GM20431 (cell line): ENCODE results near the gene SYT17.

ENCODE experiments used
- in situ Hi-C: fragments of 300-500 bp; cut with MseI, MboI; formaldehyde crosslinking; loops from one replicate; pipeline ENCODE4 v1.15.0; 2020; ENCODE audit warnings: low sequenced_read_pairs; ENCODE audit not compliant: unreplicated experiment

The SYT17 gene

DNA sequence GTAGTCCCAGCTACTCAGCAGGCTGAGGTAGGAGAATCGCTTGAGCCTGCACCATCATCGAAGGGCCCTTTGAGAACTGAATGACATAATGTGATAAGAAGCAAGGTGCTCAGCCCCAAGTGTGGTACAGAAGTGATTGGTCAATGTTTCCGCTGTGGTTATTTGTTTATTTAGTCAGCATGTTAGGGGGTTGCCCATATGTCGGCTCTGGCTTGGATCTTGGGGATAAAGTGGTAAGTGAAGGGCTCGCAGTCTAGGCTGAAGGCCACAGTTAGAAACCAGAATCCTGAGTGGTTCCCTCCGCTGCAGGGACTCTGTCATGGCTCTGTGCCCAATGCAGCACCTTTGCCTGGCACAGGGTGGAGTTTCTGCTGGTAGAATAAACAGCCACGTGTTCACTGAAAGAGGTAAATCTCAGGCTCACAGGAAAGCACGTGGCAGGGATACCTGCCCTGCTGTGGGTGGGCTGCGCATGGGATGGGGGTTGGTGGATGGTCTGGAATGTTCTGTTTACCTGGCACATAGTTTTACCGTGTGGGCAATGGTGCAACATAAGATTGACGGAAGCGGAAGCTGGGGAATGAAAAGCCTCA is 35.4 kb downstream of the SYT17 start:
- in situ Hi-C loops: no loop called here

DNA sequence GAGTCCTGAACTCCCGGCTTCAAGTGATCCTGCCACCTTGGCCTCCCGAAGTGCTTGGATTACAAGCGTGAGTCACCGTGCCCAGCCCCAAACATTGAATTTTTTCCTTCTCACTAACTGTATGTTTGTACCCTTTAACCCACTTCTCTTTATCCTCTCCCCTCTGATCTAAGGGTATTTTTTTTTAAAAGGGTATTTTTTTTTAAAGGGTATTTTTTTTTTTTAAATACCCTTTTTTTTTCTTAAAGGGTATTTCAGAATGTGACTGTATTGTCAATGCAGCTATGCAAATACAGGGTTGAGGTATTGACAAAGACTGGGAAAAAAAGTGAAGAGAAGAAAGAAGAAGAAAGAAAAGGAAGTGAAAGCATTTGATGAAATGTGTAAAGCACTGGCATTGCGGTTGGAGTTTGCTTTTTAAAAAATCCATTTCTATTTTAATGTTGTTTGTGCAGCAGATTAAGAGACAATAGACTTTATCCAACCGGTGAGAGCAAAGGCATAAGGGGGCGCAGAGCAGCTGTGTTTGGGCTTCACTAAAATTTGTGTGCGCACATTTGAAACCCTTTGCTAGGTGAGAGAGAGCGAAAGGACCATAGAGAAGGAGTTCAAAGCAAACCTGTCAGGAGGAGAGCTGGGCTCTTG is 42.4 kb downstream of the SYT17 start:
- in situ Hi-C loops: no loop called here

- in situ Hi-C loops: no loop called here
Measured at GRCh38 chr16:19210968-19211367, 42.9 kb downstream of the SYT17 start.

DNA sequence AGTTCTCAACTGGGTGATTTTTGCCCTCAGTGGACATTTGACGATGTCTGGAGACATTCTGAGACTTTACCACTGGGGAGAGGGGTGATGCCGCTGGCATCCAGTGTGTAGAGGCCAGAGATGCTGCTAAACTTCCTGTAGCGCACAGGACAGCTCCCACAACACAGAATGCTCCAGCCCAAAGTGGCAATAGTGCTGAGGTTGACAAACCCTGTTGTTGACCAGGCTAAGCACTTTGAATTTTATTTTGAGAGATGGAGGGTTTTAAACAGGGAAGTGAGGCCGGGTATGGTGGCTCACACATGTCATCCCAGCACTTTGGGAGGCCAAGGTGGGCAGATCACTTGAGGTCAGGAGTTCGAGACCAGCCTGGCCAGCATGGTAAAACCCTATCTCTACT is 44.0 kb downstream of the SYT17 start:
- in situ Hi-C loops: no loop called here

- in situ Hi-C loops: no loop called here
Measured at GRCh38 chr16:19213885-19214284, 45.8 kb downstream of the SYT17 start.

DNA sequence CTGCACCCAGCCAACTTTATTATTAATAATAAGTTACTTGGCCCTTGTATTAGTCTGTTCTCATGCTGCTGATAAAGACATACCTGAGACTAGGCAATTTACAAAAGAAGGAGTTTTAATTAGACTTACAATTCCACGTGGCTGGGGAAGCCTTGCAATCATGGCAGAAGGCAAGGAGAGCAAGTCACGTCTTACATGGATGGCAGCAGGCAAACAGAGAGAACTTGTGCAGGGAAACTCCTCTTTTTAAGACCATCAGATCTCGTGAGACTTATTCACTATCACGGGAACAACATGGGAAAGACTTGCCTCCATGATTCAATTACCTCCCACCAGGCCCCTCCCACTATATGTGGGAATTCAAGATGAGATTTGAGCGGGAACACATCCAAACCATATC is 47.7 kb downstream of the SYT17 start:
- in situ Hi-C loops: no loop called here

GRCh38 chr16:19218581-19218980 is 50.5 kb downstream of the SYT17 start:
- in situ Hi-C loops: no loop called here

DNA sequence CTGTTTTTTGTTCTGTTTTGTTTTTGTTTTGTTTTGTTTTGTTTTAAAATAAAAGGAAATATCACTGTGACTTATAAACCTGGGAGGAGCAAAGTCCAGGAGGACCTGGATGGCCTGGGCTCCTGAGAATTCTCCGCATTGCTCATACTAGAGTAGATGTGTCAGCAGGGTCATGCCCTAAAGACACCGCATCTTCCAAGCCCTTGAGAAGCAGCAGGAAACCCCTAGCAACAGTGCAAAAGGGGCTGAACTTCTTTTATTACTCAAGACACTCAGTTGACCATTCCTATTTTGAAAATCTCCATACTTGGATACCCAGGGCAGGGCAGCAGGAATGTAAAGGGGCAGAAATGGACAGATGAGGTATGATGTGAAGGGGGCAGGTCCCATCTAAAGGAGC is 51.8 kb downstream of the SYT17 start:
- in situ Hi-C loops: no loop called here

DNA sequence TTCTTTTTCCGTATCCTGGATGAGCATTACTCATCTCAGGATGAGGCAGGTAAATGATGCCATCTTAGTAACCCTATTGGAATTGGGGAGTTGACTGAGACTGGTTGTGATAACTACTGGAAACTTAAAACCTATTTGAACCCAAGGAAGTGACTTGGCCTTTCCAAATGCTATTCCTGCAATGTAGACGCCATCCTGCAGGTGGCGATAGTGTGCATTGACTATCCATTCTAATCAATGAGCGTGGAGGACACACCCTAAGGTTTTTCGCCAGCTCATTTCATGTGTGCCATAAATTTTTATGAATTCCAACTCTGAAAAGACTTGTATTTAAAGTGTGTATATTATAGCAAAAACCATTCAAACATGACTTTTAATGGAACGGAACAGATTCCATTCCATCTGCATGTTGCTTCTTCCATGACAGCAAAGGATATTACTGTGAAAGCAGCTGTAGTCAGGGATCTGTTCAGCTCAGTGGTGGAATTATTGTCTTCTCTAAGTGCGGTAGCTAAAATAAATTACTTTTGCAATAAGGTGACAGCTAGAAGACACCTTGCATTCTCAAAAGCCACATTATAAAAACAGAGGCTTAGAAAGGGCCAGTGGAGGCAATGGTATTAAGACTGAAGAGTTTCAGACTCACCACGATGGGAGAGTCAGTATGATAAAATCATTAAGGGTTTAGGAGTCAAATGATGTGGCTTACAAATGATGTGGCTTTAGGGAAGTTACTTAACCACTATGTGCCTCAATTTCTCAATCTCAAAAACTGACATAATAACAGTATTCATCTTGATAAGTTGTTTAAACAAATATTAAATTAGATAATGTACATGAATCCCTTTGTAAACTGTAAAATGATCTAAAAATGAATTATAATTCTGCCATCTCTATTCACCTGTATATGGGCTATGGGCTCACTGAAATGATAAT is 55.5 kb downstream of the SYT17 start:
- in situ Hi-C loops: no loop called here

GRCh38 chr16:19225651-19226050 is 57.6 kb downstream of the SYT17 start:
- in situ Hi-C loops: no loop called here

- in situ Hi-C loops: no loop called here
Measured at GRCh38 chr16:19227643-19228042, 59.6 kb downstream of the SYT17 start.

GRCh38 chr16:19228052-19228451 is 60.0 kb downstream of the SYT17 start:
- in situ Hi-C loops: no loop called here

GRCh38 chr16:19228575-19228974 is 60.5 kb downstream of the SYT17 start:
- in situ Hi-C loops: no loop called here

DNA sequence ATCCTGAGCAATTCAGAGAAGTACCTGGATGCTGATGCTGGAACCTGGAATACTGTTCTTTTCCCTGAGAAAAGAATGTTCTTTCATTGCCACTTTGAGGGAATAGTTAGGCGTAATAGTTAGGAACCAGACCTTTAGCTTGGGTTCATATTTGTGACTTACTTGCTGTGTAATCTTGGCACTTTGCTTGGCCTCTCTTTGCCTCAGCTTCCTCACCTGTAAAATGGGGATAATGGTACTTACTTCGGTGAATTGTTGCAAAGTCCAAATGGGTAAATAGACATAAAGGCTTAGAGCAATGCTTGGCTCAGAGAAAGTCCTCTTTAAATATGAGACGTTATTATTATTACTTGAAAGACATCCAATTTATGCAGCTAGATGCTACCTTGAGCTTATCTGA is 62.5 kb downstream of the SYT17 start:
- in situ Hi-C loops: no loop called here

DNA sequence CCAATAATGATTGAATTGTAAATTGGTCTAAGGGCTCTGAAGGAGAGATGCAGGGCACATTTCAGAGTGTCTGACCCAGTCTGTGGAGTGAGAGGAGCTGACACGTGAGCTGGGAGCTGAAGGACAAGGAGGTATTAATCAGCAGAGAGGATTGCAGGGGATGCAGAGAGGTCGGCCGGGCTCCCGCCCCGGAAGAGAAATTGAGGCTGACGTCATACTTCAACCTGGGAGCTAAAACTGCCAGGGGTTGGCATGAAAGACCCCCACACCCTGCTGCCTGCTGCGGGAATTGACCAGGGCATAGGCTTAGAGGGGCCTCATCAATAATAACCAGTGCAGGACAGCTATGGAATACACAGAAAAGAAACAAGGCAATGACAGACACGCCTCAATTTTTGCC is 63.8 kb downstream of the SYT17 start:
- in situ Hi-C loops: no loop called here

- in situ Hi-C loops: no loop called here
Measured at GRCh38 chr16:19232988-19233387, 64.9 kb downstream of the SYT17 start.

- in situ Hi-C loops: no loop called here
Measured at GRCh38 chr16:19235478-19235877, 67.4 kb downstream of the SYT17 start.

DNA sequence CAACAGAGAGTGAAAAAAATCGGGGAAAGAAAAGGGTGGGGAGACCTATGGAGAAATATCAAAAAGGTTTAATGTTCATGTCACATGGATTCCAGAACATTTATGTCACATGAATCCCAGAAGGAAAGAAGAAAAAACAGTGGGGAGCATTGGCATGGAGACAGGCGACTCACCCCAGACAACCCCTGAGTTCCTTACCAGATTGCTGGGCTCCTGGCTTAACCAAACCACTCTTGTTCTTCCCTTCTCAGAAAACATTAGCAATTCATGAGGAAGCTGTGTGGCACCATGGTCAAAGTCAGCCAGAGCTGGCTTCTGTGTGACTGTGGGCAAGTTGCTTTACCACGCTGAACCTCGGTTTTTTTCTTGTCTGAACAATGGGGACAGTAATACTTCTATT is 67.8 kb downstream of the SYT17 start:
- in situ Hi-C loops: no loop called here

GRCh38 chr16:19236561-19237209 is 68.6 kb downstream of the SYT17 start:
- in situ Hi-C loops: no loop called here

- in situ Hi-C loops: no loop called here
Measured at GRCh38 chr16:19238406-19238805, 70.4 kb downstream of the SYT17 start.
